ENCODE data around the gene SIRT3.
"Not testable (repeated sequence)": the region's sequence is repeated elsewhere in the genome, so short reads cannot be mapped to it uniquely, and the experiment has no call there.

Gene SIRT3

GRCh38 chr11:220641-221215 lies 15.4 kb downstream of the SIRT3 start:
- not testable (repeated sequence) for H3K9ac ChIP-seq (ENCODE audit: low read length); H3K27ac ChIP-seq (ENCODE audit: low read depth, low read length); H3K4me3 ChIP-seq (ENCODE audit: low read depth in 1 of 2, low read length in 2 of 2); H3K9me3 ChIP-seq (ENCODE audit: low read length); H3K27me3 ChIP-seq (ENCODE audit: control insufficient read depth in 1 of 2, insufficient read depth in 2 of 2, low read length in 2 of 2)
- Histone ChIP-seq H3K4me1 (ENCODE audit: insufficient read depth, low read length) (peaks cover 12% of the 10 kb centered on the region), H3K36me3 (ENCODE audit: insufficient read depth, low read length) (peaks cover 38% of the 10 kb centered on the region)

- Histone ChIP-seq H3K9me3 (ENCODE audit: low read length) (no peaks in the 10 kb centered on the region), H3K9ac (ENCODE audit: low read length) (no peak overlapping the region), H3K27ac (ENCODE audit: low read depth, low read length) (no peak overlapping the region), H3K4me1 (ENCODE audit: insufficient read depth, low read length) (peaks cover 11% of the 10 kb centered on the region), H3K36me3 (ENCODE audit: insufficient read depth, low read length) (peaks cover 45% of the 10 kb centered on the region), H3K27me3 (ENCODE audit: control insufficient read depth in 1 of 2, insufficient read depth in 2 of 2, low read length in 2 of 2) (no peaks in the 10 kb centered on the region), H3K4me3 (ENCODE audit: low read depth in 1 of 2, low read length in 2 of 2) (no peak overlapping the region)
Measured at GRCh38 chr11:218815-219593, 17.1 kb downstream of the SIRT3 start.

DNA sequence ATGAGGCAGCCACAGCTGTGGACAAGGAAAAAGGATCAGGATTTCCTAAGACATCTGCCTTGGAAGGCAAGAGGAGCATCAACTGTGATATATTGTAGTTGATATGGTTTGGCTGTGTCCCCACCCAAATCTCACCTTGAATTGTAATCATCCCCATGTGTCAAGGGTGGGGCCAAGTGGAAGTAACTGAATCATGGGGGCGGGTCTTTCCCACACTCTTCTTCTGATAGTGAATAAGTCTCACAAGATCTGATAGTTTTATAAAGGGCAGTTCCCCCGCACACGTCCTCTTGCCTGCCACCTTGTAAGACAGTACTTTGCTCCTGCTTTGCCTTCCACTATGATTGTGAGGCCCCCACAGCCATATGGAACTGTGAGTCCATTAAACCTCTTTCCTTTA lies 18.4 kb downstream of the SIRT3 start:
- Histone ChIP-seq H3K27ac (ENCODE audit: low read depth, low read length) (no peak overlapping the region), H3K9me3 (ENCODE audit: low read length) (no peaks in the 10 kb centered on the region), H3K9ac (ENCODE audit: low read length) (no peak overlapping the region), H3K4me3 (ENCODE audit: low read depth in 1 of 2, low read length in 2 of 2) (no peak overlapping the region), H3K4me1 (ENCODE audit: insufficient read depth, low read length) (peaks cover 7% of the 10 kb centered on the region), H3K27me3 (ENCODE audit: control insufficient read depth in 1 of 2, insufficient read depth in 2 of 2, low read length in 2 of 2) (no peaks in the 10 kb centered on the region), H3K36me3 (ENCODE audit: insufficient read depth, low read length) (peaks cover 49% of the 10 kb centered on the region)

DNA sequence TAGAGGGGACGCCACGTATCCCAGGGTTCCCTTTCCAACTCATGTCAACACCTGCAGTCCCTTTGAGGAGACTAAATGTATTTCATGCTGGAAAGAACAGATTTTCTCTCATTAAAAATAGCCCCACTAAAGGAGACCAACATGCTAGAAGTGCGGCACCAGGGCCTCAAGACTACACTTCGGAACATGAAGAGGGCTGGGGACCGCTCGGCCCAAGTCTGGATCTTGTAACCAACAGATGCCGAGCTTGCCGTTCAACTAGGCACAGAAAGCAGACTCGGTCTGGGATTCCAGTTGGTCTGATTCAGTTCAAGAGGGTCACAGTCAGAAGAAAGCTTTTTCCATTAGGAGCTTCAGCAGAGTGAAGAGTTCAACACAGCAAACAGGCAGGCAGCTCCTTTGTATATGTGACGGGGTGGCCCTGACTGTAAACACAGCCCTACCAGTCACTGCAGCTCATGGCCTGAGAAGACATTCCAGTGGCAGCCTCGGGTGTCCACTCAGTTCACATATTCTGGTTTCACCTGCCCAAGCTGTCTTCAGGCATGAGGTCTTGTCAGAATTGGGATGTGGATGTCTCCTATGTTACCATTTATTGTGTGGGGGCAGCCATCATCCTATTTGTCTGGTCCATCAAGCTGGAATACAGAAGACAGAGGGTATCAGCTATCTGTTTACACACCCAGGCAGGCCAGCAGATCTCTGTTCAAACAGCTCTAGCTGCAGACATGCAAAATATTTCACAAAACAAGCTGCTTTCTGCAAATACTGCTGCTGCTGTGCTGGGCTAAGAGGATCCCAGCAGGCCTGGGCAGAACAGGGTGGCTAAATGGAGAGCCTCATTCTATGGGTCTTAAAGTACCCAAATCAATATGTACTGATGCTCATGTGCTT lies 19.8 kb downstream of the SIRT3 start:
- no peaks in the 10 kb centered on the region for H3K27me3 ChIP-seq (ENCODE audit: control insufficient read depth in 1 of 2, insufficient read depth in 2 of 2, low read length in 2 of 2)
- no peak overlapping the region for H3K27ac ChIP-seq (ENCODE audit: low read depth, low read length)
- H3K4me1 ChIP-seq (ENCODE audit: insufficient read depth, low read length), result peaks cover under 1% of the 10 kb centered on the region
- H3K9me3 ChIP-seq (ENCODE audit: low read length), result no peaks in the 10 kb centered on the region
- no peak overlapping the region for H3K9ac ChIP-seq (ENCODE audit: low read length)
- H3K4me3 ChIP-seq (ENCODE audit: low read depth in 1 of 2, low read length in 2 of 2), result no peak overlapping the region
- peaks cover 63% of the 10 kb centered on the region for H3K36me3 ChIP-seq (ENCODE audit: insufficient read depth, low read length)

GRCh38 chr11:215581-216037 lies 20.5 kb downstream of the SIRT3 start:
- no peak overlapping the region for H3K4me3 ChIP-seq (ENCODE audit: low read depth in 1 of 2, low read length in 2 of 2)
- no peak overlapping the region for H3K9ac ChIP-seq (ENCODE audit: low read length)
- H3K4me1 ChIP-seq (ENCODE audit: insufficient read depth, low read length), result peaks cover 8% of the 10 kb centered on the region
- H3K27ac ChIP-seq (ENCODE audit: low read depth, low read length), result no peak overlapping the region
- H3K36me3 ChIP-seq (ENCODE audit: insufficient read depth, low read length), result peaks cover 70% of the 10 kb centered on the region
- no peaks in the 10 kb centered on the region for H3K27me3 ChIP-seq (ENCODE audit: control insufficient read depth in 1 of 2, insufficient read depth in 2 of 2, low read length in 2 of 2)
- H3K9me3 ChIP-seq (ENCODE audit: low read length), result no peaks in the 10 kb centered on the region

DNA sequence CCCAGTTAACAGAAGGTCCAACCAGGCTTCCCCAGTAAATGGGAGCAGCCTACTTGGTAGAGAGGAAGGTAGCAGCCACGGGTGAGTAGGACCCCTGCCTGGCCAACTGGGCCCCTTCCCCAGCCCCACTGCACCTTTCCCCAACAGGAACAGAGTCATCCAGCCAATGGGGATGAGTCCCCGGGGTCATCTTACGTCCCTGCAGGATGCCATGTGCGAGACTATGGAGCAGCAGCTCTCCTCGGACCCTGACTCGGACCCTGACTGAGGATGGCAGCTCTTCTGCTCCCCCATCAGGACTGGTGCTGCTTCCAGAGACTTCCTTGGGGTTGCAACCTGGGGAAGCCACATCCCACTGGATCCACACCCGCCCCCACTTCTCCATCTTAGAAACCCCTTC lies 22.1 kb downstream of the SIRT3 start:
- Histone ChIP-seq H3K27me3 (ENCODE audit: control insufficient read depth in 1 of 2, insufficient read depth in 2 of 2, low read length in 2 of 2) (no peaks in the 10 kb centered on the region), H3K4me1 (ENCODE audit: insufficient read depth, low read length) (peaks cover 23% of the 10 kb centered on the region), H3K4me3 (ENCODE audit: low read depth in 1 of 2, low read length in 2 of 2) (no peak overlapping the region), H3K9ac (ENCODE audit: low read length) (no peak overlapping the region), H3K27ac (ENCODE audit: low read depth, low read length) (no peak overlapping the region), H3K9me3 (ENCODE audit: low read length) (no peaks in the 10 kb centered on the region), H3K36me3 (ENCODE audit: insufficient read depth, low read length) (peaks cover 80% of the 10 kb centered on the region)

DNA sequence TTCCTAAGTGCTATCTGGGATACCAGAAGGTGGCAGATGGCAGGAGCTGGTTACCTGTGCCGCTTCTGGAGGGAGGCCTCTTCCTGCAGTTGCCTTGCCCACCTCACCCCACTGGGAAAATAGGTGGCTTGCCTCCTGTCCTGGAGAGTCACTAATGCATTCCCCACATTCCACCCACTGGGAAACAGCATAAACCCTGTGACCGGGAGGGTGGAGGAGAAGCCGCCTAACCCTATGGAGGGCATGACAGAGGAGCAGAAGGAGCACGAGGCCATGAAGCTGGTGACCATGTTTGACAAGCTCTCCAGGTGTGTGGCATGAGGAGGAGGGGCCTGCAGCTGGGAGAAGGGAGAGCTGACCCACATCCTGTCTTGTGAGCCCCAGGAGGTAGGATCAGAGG lies 23.0 kb downstream of the SIRT3 start:
- Histone ChIP-seq H3K27ac (ENCODE audit: low read depth, low read length) (no peak overlapping the region), H3K9me3 (ENCODE audit: low read length) (no peaks in the 10 kb centered on the region), H3K36me3 (ENCODE audit: insufficient read depth, low read length) (peaks cover 71% of the 10 kb centered on the region), H3K4me3 (ENCODE audit: low read depth in 1 of 2, low read length in 2 of 2) (no peak overlapping the region), H3K27me3 (ENCODE audit: control insufficient read depth in 1 of 2, insufficient read depth in 2 of 2, low read length in 2 of 2) (no peaks in the 10 kb centered on the region), H3K4me1 (ENCODE audit: insufficient read depth, low read length) (peaks cover 24% of the 10 kb centered on the region), H3K9ac (ENCODE audit: low read length) (no peak overlapping the region)

- Histone ChIP-seq H3K27me3 (ENCODE audit: control insufficient read depth in 1 of 2, insufficient read depth in 2 of 2, low read length in 2 of 2) (no peaks in the 10 kb centered on the region), H3K36me3 (ENCODE audit: insufficient read depth, low read length) (peaks cover 70% of the 10 kb centered on the region), H3K27ac (ENCODE audit: low read depth, low read length) (no peak overlapping the region), H3K9ac (ENCODE audit: low read length) (no peak overlapping the region), H3K4me1 (ENCODE audit: insufficient read depth, low read length) (peaks cover 24% of the 10 kb centered on the region), H3K9me3 (ENCODE audit: low read length) (no peaks in the 10 kb centered on the region), H3K4me3 (ENCODE audit: low read depth in 1 of 2, low read length in 2 of 2) (no peak overlapping the region)
Measured at GRCh38 chr11:212150-213100, 23.7 kb downstream of the SIRT3 start.

- Histone ChIP-seq H3K36me3 (ENCODE audit: insufficient read depth, low read length) (peaks cover 70% of the 10 kb centered on the region), H3K27ac (ENCODE audit: low read depth, low read length) (no peak overlapping the region)
Measured at GRCh38 chr11:211741-212140, 24.4 kb downstream of the SIRT3 start.

GRCh38 chr11:211295-211694 lies 24.8 kb downstream of the SIRT3 start:
- H3K27me3 ChIP-seq (ENCODE audit: control insufficient read depth in 1 of 2, insufficient read depth in 2 of 2, low read length in 2 of 2), result no peaks in the 10 kb centered on the region
- H3K36me3 ChIP-seq (ENCODE audit: insufficient read depth, low read length), result peaks cover 68% of the 10 kb centered on the region
- no peak overlapping the region for H3K9ac ChIP-seq (ENCODE audit: low read length)
- no peaks in the 10 kb centered on the region for H3K9me3 ChIP-seq (ENCODE audit: low read length)
- peaks cover 26% of the 10 kb centered on the region for H3K4me1 ChIP-seq (ENCODE audit: insufficient read depth, low read length)
- H3K27ac ChIP-seq (ENCODE audit: low read depth, low read length), result no peak overlapping the region
- no peak overlapping the region for H3K4me3 ChIP-seq (ENCODE audit: low read depth in 1 of 2, low read length in 2 of 2)

More at GRCh38 chr11:211741-212140, 24.4 kb downstream of the SIRT3 start:
- Histone ChIP-seq H3K9me3 (ENCODE audit: low read length) (no peaks in the 10 kb centered on the region), H3K9ac (ENCODE audit: low read length) (no peak overlapping the region), H3K4me1 (ENCODE audit: insufficient read depth, low read length) (peaks cover 24% of the 10 kb centered on the region), H3K4me3 (ENCODE audit: low read depth in 1 of 2, low read length in 2 of 2) (no peak overlapping the region), H3K27me3 (ENCODE audit: control insufficient read depth in 1 of 2, insufficient read depth in 2 of 2, low read length in 2 of 2) (no peaks in the 10 kb centered on the region)

Measured in muscle layer of colon (tissue), 2 donors.